GM10266 (cell line): ENCODE results near the gene ANKRA2.

Source experiments
- DNase-seq: peaks from one replicate; pipeline ENCODE4 v3.0.0; 2012; ENCODE audit errors: extremely low spot score
- TF ChIP-seq, protein P1 (sequence below): IDR thresholded peaks from 2 replicates; pipeline ENCODE4 v1.5.1; 2012; ENCODE audit warnings: mild to moderate bottlenecking, low read depth; ENCODE audit not compliant: control insufficient read depth, insufficient read depth; ENCODE audit errors: missing control alignments

Gene ANKRA2

GRCh38 chr5:73565139-73565968, at the start of gene ANKRA2, which contains the start of gene UTP15:
Gene ANKRA2, minus strand, starts transcription at chr5:73565639. Its CDS starts 2,758 bp downstream, at chr5:73562881.
Gene UTP15, plus strand, starts transcription at chr5:73565743. Its CDS starts 1,602 bp downstream, at chr5:73567345.
- TF ChIP-seq, protein P1, sequence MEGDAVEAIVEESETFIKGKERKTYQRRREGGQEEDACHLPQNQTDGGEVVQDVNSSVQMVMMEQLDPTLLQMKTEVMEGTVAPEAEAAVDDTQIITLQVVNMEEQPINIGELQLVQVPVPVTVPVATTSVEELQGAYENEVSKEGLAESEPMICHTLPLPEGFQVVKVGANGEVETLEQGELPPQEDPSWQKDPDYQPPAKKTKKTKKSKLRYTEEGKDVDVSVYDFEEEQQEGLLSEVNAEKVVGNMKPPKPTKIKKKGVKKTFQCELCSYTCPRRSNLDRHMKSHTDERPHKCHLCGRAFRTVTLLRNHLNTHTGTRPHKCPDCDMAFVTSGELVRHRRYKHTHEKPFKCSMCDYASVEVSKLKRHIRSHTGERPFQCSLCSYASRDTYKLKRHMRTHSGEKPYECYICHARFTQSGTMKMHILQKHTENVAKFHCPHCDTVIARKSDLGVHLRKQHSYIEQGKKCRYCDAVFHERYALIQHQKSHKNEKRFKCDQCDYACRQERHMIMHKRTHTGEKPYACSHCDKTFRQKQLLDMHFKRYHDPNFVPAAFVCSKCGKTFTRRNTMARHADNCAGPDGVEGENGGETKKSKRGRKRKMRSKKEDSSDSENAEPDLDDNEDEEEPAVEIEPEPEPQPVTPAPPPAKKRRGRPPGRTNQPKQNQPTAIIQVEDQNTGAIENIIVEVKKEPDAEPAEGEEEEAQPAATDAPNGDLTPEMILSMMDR: no peak
- peak; percentile 84 for DNase-seq

- TF ChIP-seq, protein P1: no peak
- no peak for DNase-seq
Observed at GRCh38 chr5:73615085-73615484, 49.6 kb upstream of the ANKRA2 start.

- TF ChIP-seq, protein P1: no peak
- DNase-seq: no peak
Observed at GRCh38 chr5:73612799-73613198, 47.4 kb upstream of the ANKRA2 start.

DNA sequence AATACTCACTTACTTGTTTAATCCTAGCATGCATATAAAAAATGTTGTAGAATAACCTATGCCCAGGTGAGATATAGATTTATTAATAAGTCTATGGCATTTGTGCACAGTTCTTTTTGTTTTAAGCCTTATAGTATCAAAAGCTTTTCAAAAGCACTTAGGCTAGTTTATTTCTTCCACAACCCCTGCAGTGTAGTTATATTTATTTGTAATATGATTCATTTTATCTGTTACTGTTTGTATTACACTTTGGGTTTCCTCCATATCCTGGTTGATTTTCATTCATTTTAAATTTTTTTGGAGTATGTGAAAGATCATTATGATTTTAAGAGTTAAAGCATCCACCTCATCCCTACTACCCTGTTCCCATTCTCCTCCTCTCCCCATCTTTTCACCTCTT, 41.8 kb upstream of the ANKRA2 start:
- DNase-seq: no peak
- TF ChIP-seq, protein P1: no peak

GRCh38 chr5:73606206-73606753, 40.8 kb upstream of the ANKRA2 start:
- TF ChIP-seq, protein P1: no peak
- DNase-seq: no peak

- TF ChIP-seq, protein P1: no peak
- DNase-seq: no peak
Observed at GRCh38 chr5:73605223-73606087, 40.0 kb upstream of the ANKRA2 start.
